CD4-positive, CD25-positive, alpha-beta regulatory T cell (primary cell): ENCODE results near the gene NUCKS1. TPM values are rescaled to one million over a fixed set of nuclear protein-coding genes. Genes with fewer than 3 reads are reported as not detected.
A peak's percentile ranks its signal among the peaks of the same experiment; 100 is the strongest.

ENCODE experiments used
- ATAC-seq, 2 donors: fragments of 150-1000 bp; cut with Tn5 transposase; one replicate each; pipeline ENCODE4 v1.10.0; 2021; ENCODE audit warnings: low read depth in 2 of 2, moderate number of reproducible peaks in 2 of 2, moderate library complexity in 1 of 2
- DNase-seq, 3 donors: peaks; one replicate each; pipeline versions ENCODE4 v3.0.0 to v3.0.0-alpha.2; 2012 to 2022; ENCODE audit warnings: mixed read lengths in 1 of 3
- H3K27ac ChIP-seq: one replicate; pipeline ENCODE4 v1.7.0; 2013; ENCODE audit warnings: mild to moderate bottlenecking, low read length; ENCODE audit not compliant: insufficient read depth, poor library complexity, severe bottlenecking
- H3K27me3 ChIP-seq: one replicate; pipeline ENCODE4 v1.7.0; 2013; ENCODE audit warnings: low read length; ENCODE audit not compliant: control insufficient read depth, insufficient read depth
- H3K36me3 ChIP-seq: one replicate; pipeline ENCODE4 v1.7.0; 2013; ENCODE audit warnings: mild to moderate bottlenecking, low read length, moderate library complexity; ENCODE audit not compliant: control insufficient read depth, insufficient read depth
- H3K4me1 ChIP-seq: 2 replicates; pipeline ENCODE4 v1.7.0; 2013; ENCODE audit warnings: mild to moderate bottlenecking, low read length; ENCODE audit not compliant: insufficient read depth, control insufficient read depth, poor library complexity, severe bottlenecking
- H3K4me3 ChIP-seq: one replicate; pipeline ENCODE4 v1.7.0; 2013; ENCODE audit warnings: low read depth, mild to moderate bottlenecking, low read length, moderate library complexity
- H3K9me3 ChIP-seq, 2 experiments: 1 replicate in 1 of 2; 2 replicates in 1 of 2; pipeline ENCODE4 v1.7.0; 2013; ENCODE audit warnings: low read length in 2 of 2, mild to moderate bottlenecking in 1 of 2, moderate library complexity in 1 of 2; ENCODE audit not compliant: control insufficient read depth in 2 of 2
- H3K27ac Mint-ChIP-seq, 3 donors: one replicate each; pipeline ENCODE4 v1.8.0; 2020 to 2022; ENCODE audit warnings: mild to moderate bottlenecking in 3 of 3, mixed read lengths in 3 of 3, moderate library complexity in 2 of 3
- H3K27me3 Mint-ChIP-seq: one replicate; pipeline ENCODE4 v1.8.0; 2022; ENCODE audit warnings: mild to moderate bottlenecking, mixed read lengths
- H3K36me3 Mint-ChIP-seq: one replicate; pipeline ENCODE4 v1.8.0; 2020; ENCODE audit warnings: mixed read lengths
- H3K4me1 Mint-ChIP-seq, 4 donors: one replicate each; pipeline ENCODE4 v1.8.0; 2020 to 2022; ENCODE audit warnings: mixed read lengths in 4 of 4, mild to moderate bottlenecking in 1 of 4
- H3K4me3 Mint-ChIP-seq, 4 donors: one replicate each; pipeline ENCODE4 v1.8.0; 2020 to 2022; ENCODE audit warnings: mild to moderate bottlenecking in 4 of 4, mixed read lengths in 4 of 4, moderate library complexity in 3 of 4
- H3K9me3 Mint-ChIP-seq, 7 donors: one replicate each; pipeline ENCODE4 v1.8.0; 2020 to 2022; ENCODE audit warnings: mixed read lengths in 7 of 7, mild to moderate bottlenecking in 3 of 7, moderate library complexity in 2 of 7
- polyA plus RNA-seq, 4 donors: library from polyadenylated mRNA; unstranded; fragments of 300-500 nt; fragmentation: Illumina TruSeq; gene quantifications; one replicate each; pipeline ENCODE4 v1.2.3, GENCODE V29; 2021
- total RNA-seq: library from RNA; stranded (reverse); gene quantifications from one replicate; pipeline ENCODE4 v1.2.3, GENCODE V29; 2022

Gene NUCKS1
- total and polyA plus RNA-seq, 5 donors from 2014 or later = 12.9 to 72.0 (median 13.3) TPM

DNA sequence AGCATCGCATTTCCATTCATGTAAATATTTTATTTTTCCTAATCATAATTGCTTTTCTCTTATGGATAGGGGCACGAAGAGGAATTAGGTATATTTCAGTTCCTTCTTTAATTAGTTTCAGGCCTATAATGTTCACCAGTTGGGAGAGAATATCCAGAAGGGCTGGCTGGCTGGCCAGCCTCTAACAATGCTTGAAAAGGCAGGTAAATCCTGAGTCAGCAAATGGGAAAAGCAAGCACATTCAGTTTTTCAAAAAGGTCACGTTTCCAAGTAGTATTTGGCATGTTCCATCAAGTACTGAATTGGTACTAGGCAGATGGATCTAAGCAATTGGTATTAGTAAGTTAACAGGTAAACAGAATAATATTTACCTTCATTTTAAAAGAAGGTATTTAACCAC is 17.3 kb upstream of the NUCKS1 start:
- Histone ChIP-seq H3K4me1 (peaks cover 10% of the 10 kb centered on the region), H3K9me3 (no peaks in the 10 kb centered on the region), H3K36me3 (peaks cover 33% of the 10 kb centered on the region), H3K4me3 (no peak overlapping the region), H3K27me3 (no peaks in the 10 kb centered on the region), H3K27ac (no peak overlapping the region)
- no peak overlapping the region for H3K4me3 Mint-ChIP-seq
- H3K27ac Mint-ChIP-seq = peak overlapping the region in 1 of 3 donors; percentile 32
- peaks cover 19% of the 10 kb centered on the region for H3K36me3 Mint-ChIP-seq
- DNase-seq (no peak), ATAC-seq (no peak)
- no peaks in the 10 kb centered on the region for H3K27me3 Mint-ChIP-seq
- H3K9me3 Mint-ChIP-seq = no peaks in the 10 kb centered on the region
- H3K4me1 Mint-ChIP-seq = peaks cover 13 to 40% (median 25%) of the 10 kb centered on the region in 4 donors

DNA sequence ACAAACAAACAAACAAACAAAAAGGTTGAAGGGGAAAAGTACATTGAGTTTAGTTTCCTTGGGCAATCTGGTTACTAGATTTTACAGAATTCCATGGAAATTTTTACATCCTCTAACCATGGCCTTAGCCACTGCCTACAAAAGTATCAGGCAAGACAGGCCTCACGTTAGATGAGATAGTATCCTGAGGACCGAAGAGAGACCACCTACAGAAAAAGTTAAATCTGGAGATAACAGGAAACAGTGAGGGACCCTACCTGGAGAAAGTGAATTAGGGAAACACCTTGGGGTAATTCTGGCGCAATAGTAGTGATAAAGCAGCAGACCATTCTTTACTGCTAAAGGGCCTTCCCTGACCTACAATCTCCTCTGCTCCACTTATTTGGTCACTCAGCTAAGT is 16.6 kb upstream of the NUCKS1 start:
- DNase-seq = no peak
- no peaks in the 10 kb centered on the region for H3K27me3 Mint-ChIP-seq
- peaks cover 8 to 33% (median 20%) of the 10 kb centered on the region in 4 donors for H3K4me1 Mint-ChIP-seq
- no peak overlapping the region for H3K4me3 Mint-ChIP-seq
- H3K27ac ChIP-seq = no peak overlapping the region
- H3K36me3 Mint-ChIP-seq = peaks cover 18% of the 10 kb centered on the region
- no peak for ATAC-seq
- no peaks in the 10 kb centered on the region for H3K9me3 Mint-ChIP-seq
- no peak overlapping the region for H3K4me3 ChIP-seq
- H3K9me3 ChIP-seq = no peaks in the 10 kb centered on the region
- H3K36me3 ChIP-seq = peaks cover 33% of the 10 kb centered on the region
- peaks cover 4% of the 10 kb centered on the region for H3K4me1 ChIP-seq
- H3K27ac Mint-ChIP-seq = peak overlapping the region in 1 of 3 donors; percentile 49
- no peaks in the 10 kb centered on the region for H3K27me3 ChIP-seq

DNA sequence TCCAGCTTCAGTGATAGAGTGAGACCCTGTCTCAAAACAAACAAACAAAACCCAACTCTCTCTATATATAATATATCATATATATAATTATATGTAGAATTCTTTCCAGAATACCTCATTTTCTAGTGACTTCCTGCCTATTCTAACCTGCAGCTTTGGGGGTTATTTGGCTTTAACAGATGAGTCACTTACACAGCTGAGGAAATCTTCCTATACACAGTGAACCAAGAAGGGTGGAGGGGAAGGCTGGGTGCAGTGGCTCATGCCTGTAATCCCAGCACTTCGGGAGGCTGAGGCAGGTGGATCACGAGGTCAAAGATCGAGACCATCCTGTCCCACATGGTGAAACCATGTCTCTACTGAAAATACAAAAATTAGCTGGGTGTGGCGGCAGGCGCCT is 16.1 kb upstream of the NUCKS1 start:
- no peak for ATAC-seq
- Histone ChIP-seq H3K4me3 (no peak overlapping the region), H3K4me1 (no peaks in the 10 kb centered on the region), H3K27me3 (no peaks in the 10 kb centered on the region), H3K27ac (no peak overlapping the region), H3K36me3 (peaks cover 29% of the 10 kb centered on the region), H3K9me3 (no peaks in the 10 kb centered on the region)
- Mint-ChIP-seq H3K9me3 (no peaks in the 10 kb centered on the region), H3K4me3 (no peak overlapping the region), H3K4me1 (peaks cover 5 to 28% (median 18%) of the 10 kb centered on the region in 4 donors), H3K27ac (peak overlapping the region in 1 of 3 donors; percentile 49), H3K27me3 (no peaks in the 10 kb centered on the region), H3K36me3 (peaks cover 18% of the 10 kb centered on the region)
- no peak for DNase-seq

DNA sequence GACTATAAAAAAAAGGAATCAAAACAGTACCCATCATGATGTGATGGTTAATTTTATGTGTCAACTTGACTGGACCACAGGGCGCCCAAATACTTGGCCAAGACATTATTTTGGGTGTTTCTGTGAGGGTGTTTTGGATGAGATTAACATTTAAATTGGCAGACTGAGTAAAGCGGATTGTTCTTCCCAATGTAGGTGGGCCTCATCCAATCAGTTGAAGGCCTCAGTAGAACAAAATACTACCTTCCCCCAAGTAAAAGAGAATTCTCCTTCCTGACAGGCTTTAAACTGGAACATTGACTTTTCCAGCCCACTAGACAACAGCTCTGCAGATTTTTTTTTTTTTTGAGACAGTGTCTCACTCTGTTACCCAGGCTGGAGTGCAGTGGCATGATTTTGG is 14.6 kb upstream of the NUCKS1 start:
- H3K4me1 Mint-ChIP-seq = peaks cover 3 to 22% (median 12%) of the 10 kb centered on the region in 4 donors
- Histone ChIP-seq H3K27me3 (no peaks in the 10 kb centered on the region), H3K36me3 (peaks cover 17% of the 10 kb centered on the region), H3K4me3 (no peak overlapping the region), H3K4me1 (no peaks in the 10 kb centered on the region), H3K27ac (no peak overlapping the region), H3K9me3 (no peaks in the 10 kb centered on the region)
- ATAC-seq (no peak), DNase-seq (no peak)
- peak overlapping the region in 1 of 3 donors; percentile 20 for H3K27ac Mint-ChIP-seq
- no peaks in the 10 kb centered on the region for H3K9me3 Mint-ChIP-seq
- H3K4me3 Mint-ChIP-seq = no peak overlapping the region
- H3K36me3 Mint-ChIP-seq = peaks cover 12% of the 10 kb centered on the region
- H3K27me3 Mint-ChIP-seq = no peaks in the 10 kb centered on the region

DNA sequence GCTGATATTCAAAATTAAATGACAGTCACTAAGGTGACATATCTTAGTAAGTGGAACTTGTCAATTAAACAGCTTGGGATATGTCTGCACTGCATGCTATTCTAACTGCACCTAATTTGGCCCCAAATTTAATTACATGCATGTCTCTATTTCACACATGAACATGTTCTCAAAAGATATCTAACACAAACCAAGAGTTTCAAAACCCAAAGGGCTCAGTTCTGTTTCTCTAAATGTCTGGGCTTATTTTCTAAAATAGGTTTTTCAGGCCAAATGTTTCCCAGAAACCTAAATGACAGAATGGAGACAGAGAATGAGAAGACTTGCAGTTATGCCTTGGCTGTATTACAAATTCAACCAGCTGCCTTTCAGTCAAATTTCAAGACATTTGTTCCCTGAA is 14.0 kb upstream of the NUCKS1 start:
- H3K9me3 ChIP-seq = no peaks in the 10 kb centered on the region

DNA sequence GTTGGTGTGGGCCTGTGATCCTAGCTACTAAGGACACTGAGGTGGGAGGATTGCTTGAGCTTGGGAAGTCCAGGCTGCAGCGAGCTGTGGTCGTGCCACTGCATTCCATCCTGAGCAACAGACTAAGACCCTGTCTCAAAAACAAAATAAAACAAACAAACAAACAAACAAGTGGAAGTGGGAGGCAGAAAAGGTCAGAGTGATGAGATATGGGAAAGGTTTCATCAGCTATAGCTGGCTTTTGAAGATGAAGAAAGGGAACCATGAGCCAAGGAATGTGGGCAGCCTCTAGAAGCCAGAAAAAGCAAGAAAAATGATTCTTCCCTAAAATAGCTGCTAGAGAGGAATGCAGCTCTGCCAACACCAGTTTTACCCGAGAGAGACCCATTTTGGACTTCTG is 10.6 kb upstream of the NUCKS1 start:
- ATAC-seq (no peak), DNase-seq (no peak)
- Histone ChIP-seq H3K4me3 (no peak overlapping the region), H3K4me1 (no peaks in the 10 kb centered on the region), H3K9me3 (no peaks in the 10 kb centered on the region), H3K27ac (no peak overlapping the region), H3K36me3 (no peaks in the 10 kb centered on the region), H3K27me3 (no peaks in the 10 kb centered on the region)
- Mint-ChIP-seq H3K9me3 (no peaks in the 10 kb centered on the region), H3K4me1 (peaks cover 0 to 8% (median 4%) of the 10 kb centered on the region in 4 donors), H3K27me3 (no peaks in the 10 kb centered on the region), H3K4me3 (no peak overlapping the region), H3K36me3 (peaks cover 5% of the 10 kb centered on the region), H3K27ac (no peak overlapping the region)

More for the DNA sequence above, 14.0 kb upstream of the NUCKS1 start:
- H3K4me1 Mint-ChIP-seq = peaks cover 3 to 18% (median 11%) of the 10 kb centered on the region in 4 donors
- H3K4me3 Mint-ChIP-seq = no peak overlapping the region
- no peaks in the 10 kb centered on the region for H3K9me3 Mint-ChIP-seq
- H3K27me3 Mint-ChIP-seq = no peaks in the 10 kb centered on the region
- no peak for ATAC-seq
- no peak for DNase-seq
- Histone ChIP-seq H3K27me3 (no peaks in the 10 kb centered on the region), H3K4me3 (no peak overlapping the region), H3K4me1 (no peaks in the 10 kb centered on the region), H3K36me3 (peaks cover 12% of the 10 kb centered on the region), H3K27ac (no peak overlapping the region)
- H3K36me3 Mint-ChIP-seq = peaks cover 10% of the 10 kb centered on the region
- no peak overlapping the region for H3K27ac Mint-ChIP-seq

DNA sequence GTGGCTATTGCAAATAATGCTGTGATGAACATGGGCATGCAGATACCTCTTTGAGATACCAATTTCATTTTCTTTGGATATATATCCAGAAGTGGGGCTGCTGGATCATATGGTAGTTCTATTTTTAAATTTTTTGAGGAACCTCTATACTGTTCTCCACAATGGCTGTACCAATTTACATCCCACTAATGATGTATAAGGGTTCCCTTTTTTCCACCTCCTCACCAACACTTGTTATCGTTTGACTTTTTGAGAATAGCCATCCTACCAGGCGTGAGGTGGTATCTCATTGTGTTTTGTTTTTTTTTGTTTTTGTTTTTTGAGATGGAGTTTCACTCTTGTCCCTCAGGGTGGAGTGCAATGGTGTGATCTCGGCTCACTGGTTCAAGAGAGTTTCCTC is 6.6 kb upstream of the NUCKS1 start:
- Histone ChIP-seq H3K9me3 (no peaks in the 10 kb centered on the region), H3K36me3 (no peaks in the 10 kb centered on the region), H3K27ac (no peak overlapping the region), H3K27me3 (no peaks in the 10 kb centered on the region), H3K4me3 (no peak overlapping the region), H3K4me1 (no peaks in the 10 kb centered on the region)
- ATAC-seq (no peak), DNase-seq (no peak)
- no peak overlapping the region for H3K4me3 Mint-ChIP-seq
- peaks cover 0 to 3% (median 0%) of the 10 kb centered on the region in 4 donors for H3K4me1 Mint-ChIP-seq
- peaks cover 0 to 2% (median 0%) of the 10 kb centered on the region in 7 donors for H3K9me3 Mint-ChIP-seq
- H3K27ac Mint-ChIP-seq = no peak overlapping the region
- peaks cover 5% of the 10 kb centered on the region for H3K36me3 Mint-ChIP-seq
- H3K27me3 Mint-ChIP-seq = no peaks in the 10 kb centered on the region

DNA sequence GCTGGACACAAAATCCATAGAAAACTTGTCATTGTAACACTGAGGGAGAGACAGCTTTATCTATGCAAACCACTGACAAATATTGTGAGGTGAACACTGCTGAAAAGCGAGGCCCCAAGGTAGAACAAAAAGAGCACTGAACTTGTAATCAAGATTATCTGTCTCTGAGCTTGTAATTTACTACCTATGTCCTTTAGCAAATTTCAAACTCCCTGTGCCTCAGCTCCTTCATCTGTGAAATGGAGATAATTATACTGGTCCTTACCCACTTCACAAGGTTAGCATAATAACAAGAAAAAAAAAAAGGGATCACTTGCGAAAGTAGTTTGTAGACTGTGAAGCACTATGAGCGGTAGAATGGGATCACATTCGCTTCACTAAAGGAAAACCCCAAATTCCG is 4.9 kb upstream of the NUCKS1 start:
- Mint-ChIP-seq H3K36me3 (peaks cover 5% of the 10 kb centered on the region), H3K27ac (no peak overlapping the region), H3K9me3 (peaks cover 0 to 2% (median 0%) of the 10 kb centered on the region in 7 donors), H3K4me3 (no peak overlapping the region), H3K27me3 (peaks cover 5% of the 10 kb centered on the region), H3K4me1 (peaks cover 0 to 11% (median 4%) of the 10 kb centered on the region in 4 donors)
- H3K9me3 ChIP-seq = no peaks in the 10 kb centered on the region
- no peak overlapping the region for H3K27ac ChIP-seq
- no peak for ATAC-seq
- no peak for DNase-seq
- peaks cover 4% of the 10 kb centered on the region for H3K4me1 ChIP-seq
- no peak overlapping the region for H3K4me3 ChIP-seq
- no peaks in the 10 kb centered on the region for H3K27me3 ChIP-seq
- no peaks in the 10 kb centered on the region for H3K36me3 ChIP-seq
